22Rv1 (cell line): ENCODE data around the gene ARHGAP8.

Experiments
- ZFX ChIP-seq: fragments of 450-650 bp; IDR thresholded peaks from 2 replicates; pipeline ENCODE4 v1.6.1; 2017; ENCODE audit warnings: antibody characterized with exemption, borderline replicate concordance
- TF ChIP-seq, protein P1 (sequence below): fragments of 450-650 bp; IDR thresholded peaks from 2 replicates; pipeline ENCODE4 v1.5.1; 2017; ENCODE audit warnings: mild to moderate bottlenecking

DNA sequence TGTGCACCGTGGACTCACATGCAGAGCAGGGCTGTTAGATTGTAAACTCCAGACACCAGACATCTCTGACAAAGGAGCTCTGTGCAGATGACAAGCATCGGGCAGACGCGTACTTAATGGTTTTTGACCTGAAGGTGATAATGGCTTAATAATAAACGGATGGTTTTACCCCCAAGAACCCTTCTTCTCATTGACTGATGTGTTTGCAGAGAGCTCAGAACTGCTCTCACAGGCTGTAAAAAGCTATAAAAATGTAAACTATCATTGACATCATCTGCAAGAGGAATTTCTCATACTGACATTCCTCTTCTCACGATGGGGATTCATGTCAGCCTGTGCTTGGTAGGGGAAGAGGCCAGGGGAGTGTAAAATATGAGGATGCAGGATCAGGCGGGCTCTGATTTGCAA is 8.6 kb upstream of the ARHGAP8 start:
- TF ChIP-seq, protein P1, sequence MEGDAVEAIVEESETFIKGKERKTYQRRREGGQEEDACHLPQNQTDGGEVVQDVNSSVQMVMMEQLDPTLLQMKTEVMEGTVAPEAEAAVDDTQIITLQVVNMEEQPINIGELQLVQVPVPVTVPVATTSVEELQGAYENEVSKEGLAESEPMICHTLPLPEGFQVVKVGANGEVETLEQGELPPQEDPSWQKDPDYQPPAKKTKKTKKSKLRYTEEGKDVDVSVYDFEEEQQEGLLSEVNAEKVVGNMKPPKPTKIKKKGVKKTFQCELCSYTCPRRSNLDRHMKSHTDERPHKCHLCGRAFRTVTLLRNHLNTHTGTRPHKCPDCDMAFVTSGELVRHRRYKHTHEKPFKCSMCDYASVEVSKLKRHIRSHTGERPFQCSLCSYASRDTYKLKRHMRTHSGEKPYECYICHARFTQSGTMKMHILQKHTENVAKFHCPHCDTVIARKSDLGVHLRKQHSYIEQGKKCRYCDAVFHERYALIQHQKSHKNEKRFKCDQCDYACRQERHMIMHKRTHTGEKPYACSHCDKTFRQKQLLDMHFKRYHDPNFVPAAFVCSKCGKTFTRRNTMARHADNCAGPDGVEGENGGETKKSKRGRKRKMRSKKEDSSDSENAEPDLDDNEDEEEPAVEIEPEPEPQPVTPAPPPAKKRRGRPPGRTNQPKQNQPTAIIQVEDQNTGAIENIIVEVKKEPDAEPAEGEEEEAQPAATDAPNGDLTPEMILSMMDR, result no peak
- no peak for TF ChIP-seq ZFX
